Stimulated activated CD8-positive, alpha-beta memory T cell treated with anti-CD3 and anti-CD28 coated beads, Interleukin-4, amount 100 ng/mL, for 1 hour (primary cell): ENCODE data around the gene EPHB1.

Experiments used
- DNase-seq, 2 donors: peaks; one replicate each; pipeline ENCODE4 v3.0.0-alpha.2; 2020; ENCODE audit warnings: low read depth in 2 of 2, low spot score in 1 of 2

The EPHB1 gene

GRCh38 chr3:134846911-134847317, 51.9 kb downstream of the EPHB1 start:
- no peak for DNase-seq

GRCh38 chr3:134847349-134847748, 52.3 kb downstream of the EPHB1 start:
- DNase-seq: no peak

- DNase-seq: no peak
Observed at GRCh38 chr3:134849561-134849960, 54.5 kb downstream of the EPHB1 start.

- no peak for DNase-seq
Observed at GRCh38 chr3:134850761-134851160, 55.7 kb downstream of the EPHB1 start.

- DNase-seq: no peak
Observed at GRCh38 chr3:134852132-134852531, 57.1 kb downstream of the EPHB1 start.

GRCh38 chr3:134852893-134853351, 57.9 kb downstream of the EPHB1 start:
- no peak for DNase-seq

- no peak for DNase-seq
Observed at GRCh38 chr3:134854254-134854653, 59.2 kb downstream of the EPHB1 start.

GRCh38 chr3:134857356-134857755, 62.3 kb downstream of the EPHB1 start:
- DNase-seq: no peak

GRCh38 chr3:134857776-134858362, 62.8 kb downstream of the EPHB1 start:
- DNase-seq: no peak

GRCh38 chr3:134858441-134859035, 63.5 kb downstream of the EPHB1 start:
- no peak for DNase-seq

GRCh38 chr3:134859341-134859740, 64.3 kb downstream of the EPHB1 start:
- no peak for DNase-seq

GRCh38 chr3:134860141-134860540, 65.1 kb downstream of the EPHB1 start:
- DNase-seq: no peak

GRCh38 chr3:134863915-134864314, 68.9 kb downstream of the EPHB1 start:
- no peak for DNase-seq

- no peak for DNase-seq
Observed at GRCh38 chr3:134864636-134865035, 69.6 kb downstream of the EPHB1 start.

GRCh38 chr3:134867277-134867676, 72.2 kb downstream of the EPHB1 start:
- no peak for DNase-seq

- DNase-seq: no peak
Observed at GRCh38 chr3:134869153-134869726, 74.2 kb downstream of the EPHB1 start.

- no peak for DNase-seq
Observed at GRCh38 chr3:134871818-134872217, 76.8 kb downstream of the EPHB1 start.

- DNase-seq: no peak
Observed at GRCh38 chr3:134872440-134873388, 77.7 kb downstream of the EPHB1 start.

GRCh38 chr3:134873789-134874188, 78.7 kb downstream of the EPHB1 start:
- DNase-seq: no peak

- DNase-seq: no peak
Observed at GRCh38 chr3:134874737-134875413, 79.8 kb downstream of the EPHB1 start.

GRCh38 chr3:134876836-134877235, 81.8 kb downstream of the EPHB1 start:
- DNase-seq: no peak
